GM10266 (cell line): Measurements from ENCODE around the gene ELP2.
A peak's percentile ranks its signal among the peaks of the same experiment; 100 is the strongest.
"Not testable (repeated sequence)": the region's sequence is repeated elsewhere in the genome, so short reads cannot be mapped to it uniquely, and the experiment has no call there.

Source experiments
- DNase-seq: peaks from one replicate; pipeline ENCODE4 v3.0.0; 2012; ENCODE audit errors: extremely low spot score
- TF ChIP-seq, protein P1 (sequence below): IDR thresholded peaks from 2 replicates; pipeline ENCODE4 v1.5.1; 2012; ENCODE audit warnings: mild to moderate bottlenecking, low read depth; ENCODE audit not compliant: control insufficient read depth, insufficient read depth; ENCODE audit errors: missing control alignments

The ELP2 gene, protein sequence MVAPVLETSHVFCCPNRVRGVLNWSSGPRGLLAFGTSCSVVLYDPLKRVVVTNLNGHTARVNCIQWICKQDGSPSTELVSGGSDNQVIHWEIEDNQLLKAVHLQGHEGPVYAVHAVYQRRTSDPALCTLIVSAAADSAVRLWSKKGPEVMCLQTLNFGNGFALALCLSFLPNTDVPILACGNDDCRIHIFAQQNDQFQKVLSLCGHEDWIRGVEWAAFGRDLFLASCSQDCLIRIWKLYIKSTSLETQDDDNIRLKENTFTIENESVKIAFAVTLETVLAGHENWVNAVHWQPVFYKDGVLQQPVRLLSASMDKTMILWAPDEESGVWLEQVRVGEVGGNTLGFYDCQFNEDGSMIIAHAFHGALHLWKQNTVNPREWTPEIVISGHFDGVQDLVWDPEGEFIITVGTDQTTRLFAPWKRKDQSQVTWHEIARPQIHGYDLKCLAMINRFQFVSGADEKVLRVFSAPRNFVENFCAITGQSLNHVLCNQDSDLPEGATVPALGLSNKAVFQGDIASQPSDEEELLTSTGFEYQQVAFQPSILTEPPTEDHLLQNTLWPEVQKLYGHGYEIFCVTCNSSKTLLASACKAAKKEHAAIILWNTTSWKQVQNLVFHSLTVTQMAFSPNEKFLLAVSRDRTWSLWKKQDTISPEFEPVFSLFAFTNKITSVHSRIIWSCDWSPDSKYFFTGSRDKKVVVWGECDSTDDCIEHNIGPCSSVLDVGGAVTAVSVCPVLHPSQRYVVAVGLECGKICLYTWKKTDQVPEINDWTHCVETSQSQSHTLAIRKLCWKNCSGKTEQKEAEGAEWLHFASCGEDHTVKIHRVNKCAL

DNA sequence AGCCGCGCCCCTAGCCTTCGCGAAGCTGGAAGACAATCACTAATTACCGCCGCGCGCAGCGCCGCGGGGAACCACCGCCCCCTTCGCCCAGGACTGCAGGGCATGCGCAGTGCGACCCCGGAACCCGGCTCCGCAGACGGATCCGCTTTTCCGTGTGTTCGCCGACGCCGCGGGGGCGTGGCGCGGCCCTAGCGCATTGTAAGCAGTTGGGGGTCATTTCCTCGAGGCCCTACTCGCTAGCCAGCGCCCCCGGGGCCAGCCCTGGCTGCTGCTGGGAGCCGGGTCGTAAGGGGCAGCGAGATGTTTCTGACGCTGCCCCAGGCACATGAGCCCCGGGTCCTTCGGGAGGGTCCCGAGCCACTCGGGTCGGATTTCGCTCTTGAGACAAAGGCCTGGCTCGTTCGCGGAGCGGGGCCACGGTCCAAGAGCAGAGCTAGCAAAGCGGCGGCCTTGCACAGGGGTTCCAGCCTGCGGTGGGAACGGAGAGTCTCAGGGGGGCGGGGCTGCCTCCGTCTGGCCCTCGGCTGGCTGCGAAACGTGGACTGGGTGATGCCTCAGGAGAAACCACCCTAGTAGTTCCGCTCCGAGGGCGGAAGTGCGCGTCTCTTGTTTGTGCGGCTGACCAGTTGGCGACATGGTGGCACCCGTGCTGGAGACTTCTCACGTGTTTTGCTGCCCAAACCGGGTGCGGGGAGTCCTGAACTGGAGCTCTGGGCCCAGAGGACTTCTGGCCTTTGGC, at the start of gene ELP2, which contains the start of gene SLC39A6:
Gene ELP2, plus strand, starts transcription at position 600 of the 739 bp plus-strand sequence. Its CDS starts 35 bp downstream, at position 635.
Gene SLC39A6, minus strand, starts transcription at position 41 of the 739 bp plus-strand sequence. CDS start 2,333 bp downstream, outside the sequence.
- TF ChIP-seq, protein P1, sequence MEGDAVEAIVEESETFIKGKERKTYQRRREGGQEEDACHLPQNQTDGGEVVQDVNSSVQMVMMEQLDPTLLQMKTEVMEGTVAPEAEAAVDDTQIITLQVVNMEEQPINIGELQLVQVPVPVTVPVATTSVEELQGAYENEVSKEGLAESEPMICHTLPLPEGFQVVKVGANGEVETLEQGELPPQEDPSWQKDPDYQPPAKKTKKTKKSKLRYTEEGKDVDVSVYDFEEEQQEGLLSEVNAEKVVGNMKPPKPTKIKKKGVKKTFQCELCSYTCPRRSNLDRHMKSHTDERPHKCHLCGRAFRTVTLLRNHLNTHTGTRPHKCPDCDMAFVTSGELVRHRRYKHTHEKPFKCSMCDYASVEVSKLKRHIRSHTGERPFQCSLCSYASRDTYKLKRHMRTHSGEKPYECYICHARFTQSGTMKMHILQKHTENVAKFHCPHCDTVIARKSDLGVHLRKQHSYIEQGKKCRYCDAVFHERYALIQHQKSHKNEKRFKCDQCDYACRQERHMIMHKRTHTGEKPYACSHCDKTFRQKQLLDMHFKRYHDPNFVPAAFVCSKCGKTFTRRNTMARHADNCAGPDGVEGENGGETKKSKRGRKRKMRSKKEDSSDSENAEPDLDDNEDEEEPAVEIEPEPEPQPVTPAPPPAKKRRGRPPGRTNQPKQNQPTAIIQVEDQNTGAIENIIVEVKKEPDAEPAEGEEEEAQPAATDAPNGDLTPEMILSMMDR, result no peak
- peak; percentile 94 for DNase-seq

GRCh38 chr18:36081118-36081517, 48.6 kb upstream of the ELP2 start:
- not testable (repeated sequence) for DNase-seq

GRCh38 chr18:36083729-36084128, 46.0 kb upstream of the ELP2 start:
- DNase-seq, result no peak
- TF ChIP-seq, protein P1, result no peak

DNA sequence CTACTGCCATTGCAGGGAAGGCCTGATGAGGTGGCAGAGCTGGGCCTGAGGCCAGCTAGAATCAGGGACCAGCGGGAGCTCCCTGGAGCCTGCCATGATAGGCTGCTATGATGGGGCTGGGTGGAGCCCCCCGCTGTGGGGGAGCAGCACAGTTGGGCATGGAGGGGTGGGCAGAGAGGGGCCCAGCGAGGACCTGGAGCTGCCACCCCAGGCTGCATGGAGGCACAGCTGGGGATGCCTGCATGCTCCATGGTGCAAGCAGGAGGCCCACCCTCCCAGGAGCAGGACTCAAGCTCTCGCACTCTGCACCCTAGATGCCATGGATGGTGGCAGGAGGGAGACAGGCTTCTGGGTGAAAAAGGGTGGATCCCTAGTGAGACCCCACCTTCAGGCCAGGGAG, 44.5 kb upstream of the ELP2 start:
- no peak for DNase-seq
- TF ChIP-seq, protein P1, result no peak

DNA sequence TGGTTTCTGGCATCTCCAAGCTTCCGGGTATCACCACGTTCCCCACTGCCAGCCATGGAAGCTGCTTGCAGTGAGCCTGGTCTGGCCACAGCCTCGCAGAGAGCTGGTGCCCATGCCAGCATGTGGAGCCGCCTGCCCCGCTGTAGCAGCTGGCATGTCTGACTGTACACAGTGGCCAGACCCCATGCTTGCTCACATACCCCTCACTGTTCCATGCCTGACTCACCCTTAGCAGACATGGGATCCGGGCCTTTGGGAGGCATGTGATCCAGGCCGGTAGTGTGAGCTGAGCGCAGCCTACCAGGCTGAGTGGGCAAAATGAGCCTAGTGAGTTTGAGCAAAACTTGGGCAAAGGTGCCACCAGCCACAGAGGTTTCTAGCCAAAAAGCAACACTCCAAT, 43.5 kb upstream of the ELP2 start:
- TF ChIP-seq, protein P1, result no peak
- DNase-seq, result no peak

- DNase-seq, result no peak
These were observed 41.4 kb upstream of the ELP2 start for GRCh38 chr18:36088256-36088655.

GRCh38 chr18:36089001-36089400, 40.7 kb upstream of the ELP2 start:
- TF ChIP-seq, protein P1, result no peak
- DNase-seq, result no peak

More at GRCh38 chr18:36088256-36088655, 41.4 kb upstream of the ELP2 start:
- TF ChIP-seq, protein P1, result no peak

- not testable (repeated sequence) for DNase-seq
These were observed 37.6 kb upstream of the ELP2 start for GRCh38 chr18:36092116-36092515.
